ENCODE results near the gene VSTM4. TPM values are rescaled to one million over a fixed set of nuclear protein-coding genes. Genes with fewer than 3 reads are reported as not detected.

The VSTM4 gene
- total and polyA plus RNA-seq, 4 donors, result 1.0 to 3.1 (median 2.0) TPM

DNA sequence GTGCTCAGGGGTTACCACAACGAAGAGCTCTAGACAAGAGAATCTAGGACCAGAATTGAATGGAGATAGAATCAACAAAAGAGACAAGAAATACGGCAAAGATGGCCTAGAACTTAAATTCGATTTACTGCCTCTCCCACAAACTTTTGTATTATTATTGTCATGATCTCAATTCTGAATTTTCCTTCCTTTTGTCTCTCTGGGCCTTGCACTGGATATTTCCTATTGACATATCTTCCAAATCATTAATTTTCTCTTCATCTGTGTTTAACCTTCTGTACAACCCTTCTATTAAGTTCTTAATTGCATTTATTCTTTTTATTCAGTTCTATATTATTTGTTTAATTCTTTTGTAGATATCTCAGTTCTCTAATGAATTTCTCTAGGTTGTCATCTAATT is 28.4 kb downstream of the VSTM4 start:
- 90% methylated on average over 3 of the region's 3 CpGs for WGBS
- Histone ChIP-seq H3K4me1 (ENCODE audit: control insufficient read depth in 4 of 4, insufficient read depth in 4 of 4, low read length in 3 of 4) (peaks cover 4 to 20% (median 13%) of the 10 kb centered on the region in 4 donors), H3K9ac (ENCODE audit: low read depth in 1 of 2, low read length in 2 of 2) (no peak overlapping the region), H3K9me3 (ENCODE audit: control insufficient read depth in 4 of 4, low read length in 3 of 4) (peaks cover 0 to 3% (median 0%) of the 10 kb centered on the region in 4 donors), H3K27ac (ENCODE audit: low read depth in 1 of 2, low read length in 2 of 2) (no peak overlapping the region), H3K4me3 (ENCODE audit: low read depth in 1 of 3, low read length in 3 of 3) (no peak overlapping the region), H3K36me3 (ENCODE audit: control insufficient read depth in 4 of 4, insufficient read depth in 3 of 4, low read depth in 1 of 4, low read length in 3 of 4) (no peaks in the 10 kb centered on the region), H3K27me3 (ENCODE audit: control insufficient read depth in 4 of 4, insufficient read depth in 4 of 4, low read length in 3 of 4) (no peaks in the 10 kb centered on the region)
- DNase-seq (ENCODE audit: low spot score), result no peak
- TF ChIP-seq YY1 (IDR thresholded peaks at IDR 0.05) (no peak), RAD21 (IDR thresholded peaks at IDR 0.05) (no peak), HNF4G (IDR thresholded peaks at IDR 0.05) (no peak), FOXA1 (IDR thresholded peaks at IDR 0.05) (no peak), FOXA2 (IDR thresholded peaks at IDR 0.05) (no peak), SP1 (IDR thresholded peaks at IDR 0.05) (no peak), TAF1 (conservative IDR thresholded peaks at IDR 0.05) (no peak), NR2F2 (IDR thresholded peaks at IDR 0.05) (no peak), EGR1 (IDR thresholded peaks at IDR 0.05; ENCODE audit: low read depth in 2 of 2) (no peak), JUND (IDR thresholded peaks at IDR 0.05) (no peak), GABPA (IDR thresholded peaks at IDR 0.05 in 1 of 2, conservative IDR thresholded peaks at IDR 0.05 in 1 of 2) (no peak), RXRA (IDR thresholded peaks at IDR 0.05) (no peak), HNF4A (conservative IDR thresholded peaks at IDR 0.05) (no peak)
- TF ChIP-seq, protein P1, sequence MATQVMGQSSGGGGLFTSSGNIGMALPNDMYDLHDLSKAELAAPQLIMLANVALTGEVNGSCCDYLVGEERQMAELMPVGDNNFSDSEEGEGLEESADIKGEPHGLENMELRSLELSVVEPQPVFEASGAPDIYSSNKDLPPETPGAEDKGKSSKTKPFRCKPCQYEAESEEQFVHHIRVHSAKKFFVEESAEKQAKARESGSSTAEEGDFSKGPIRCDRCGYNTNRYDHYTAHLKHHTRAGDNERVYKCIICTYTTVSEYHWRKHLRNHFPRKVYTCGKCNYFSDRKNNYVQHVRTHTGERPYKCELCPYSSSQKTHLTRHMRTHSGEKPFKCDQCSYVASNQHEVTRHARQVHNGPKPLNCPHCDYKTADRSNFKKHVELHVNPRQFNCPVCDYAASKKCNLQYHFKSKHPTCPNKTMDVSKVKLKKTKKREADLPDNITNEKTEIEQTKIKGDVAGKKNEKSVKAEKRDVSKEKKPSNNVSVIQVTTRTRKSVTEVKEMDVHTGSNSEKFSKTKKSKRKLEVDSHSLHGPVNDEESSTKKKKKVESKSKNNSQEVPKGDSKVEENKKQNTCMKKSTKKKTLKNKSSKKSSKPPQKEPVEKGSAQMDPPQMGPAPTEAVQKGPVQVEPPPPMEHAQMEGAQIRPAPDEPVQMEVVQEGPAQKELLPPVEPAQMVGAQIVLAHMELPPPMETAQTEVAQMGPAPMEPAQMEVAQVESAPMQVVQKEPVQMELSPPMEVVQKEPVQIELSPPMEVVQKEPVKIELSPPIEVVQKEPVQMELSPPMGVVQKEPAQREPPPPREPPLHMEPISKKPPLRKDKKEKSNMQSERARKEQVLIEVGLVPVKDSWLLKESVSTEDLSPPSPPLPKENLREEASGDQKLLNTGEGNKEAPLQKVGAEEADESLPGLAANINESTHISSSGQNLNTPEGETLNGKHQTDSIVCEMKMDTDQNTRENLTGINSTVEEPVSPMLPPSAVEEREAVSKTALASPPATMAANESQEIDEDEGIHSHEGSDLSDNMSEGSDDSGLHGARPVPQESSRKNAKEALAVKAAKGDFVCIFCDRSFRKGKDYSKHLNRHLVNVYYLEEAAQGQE (IDR thresholded peaks at IDR 0.05), result no peak
- TF ChIP-seq, protein P2, sequence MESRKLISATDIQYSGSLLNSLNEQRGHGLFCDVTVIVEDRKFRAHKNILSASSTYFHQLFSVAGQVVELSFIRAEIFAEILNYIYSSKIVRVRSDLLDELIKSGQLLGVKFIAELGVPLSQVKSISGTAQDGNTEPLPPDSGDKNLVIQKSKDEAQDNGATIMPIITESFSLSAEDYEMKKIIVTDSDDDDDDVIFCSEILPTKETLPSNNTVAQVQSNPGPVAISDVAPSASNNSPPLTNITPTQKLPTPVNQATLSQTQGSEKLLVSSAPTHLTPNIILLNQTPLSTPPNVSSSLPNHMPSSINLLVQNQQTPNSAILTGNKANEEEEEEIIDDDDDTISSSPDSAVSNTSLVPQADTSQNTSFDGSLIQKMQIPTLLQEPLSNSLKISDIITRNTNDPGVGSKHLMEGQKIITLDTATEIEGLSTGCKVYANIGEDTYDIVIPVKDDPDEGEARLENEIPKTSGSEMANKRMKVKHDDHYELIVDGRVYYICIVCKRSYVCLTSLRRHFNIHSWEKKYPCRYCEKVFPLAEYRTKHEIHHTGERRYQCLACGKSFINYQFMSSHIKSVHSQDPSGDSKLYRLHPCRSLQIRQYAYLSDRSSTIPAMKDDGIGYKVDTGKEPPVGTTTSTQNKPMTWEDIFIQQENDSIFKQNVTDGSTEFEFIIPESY (IDR thresholded peaks at IDR 0.05), result no peak
- TF ChIP-seq, protein P3, sequence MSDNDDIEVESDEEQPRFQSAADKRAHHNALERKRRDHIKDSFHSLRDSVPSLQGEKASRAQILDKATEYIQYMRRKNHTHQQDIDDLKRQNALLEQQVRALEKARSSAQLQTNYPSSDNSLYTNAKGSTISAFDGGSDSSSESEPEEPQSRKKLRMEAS (IDR thresholded peaks at IDR 0.05), result no peak
- TF ChIP-seq, protein P4, sequence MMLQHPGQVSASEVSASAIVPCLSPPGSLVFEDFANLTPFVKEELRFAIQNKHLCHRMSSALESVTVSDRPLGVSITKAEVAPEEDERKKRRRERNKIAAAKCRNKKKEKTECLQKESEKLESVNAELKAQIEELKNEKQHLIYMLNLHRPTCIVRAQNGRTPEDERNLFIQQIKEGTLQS (IDR thresholded peaks at IDR 0.05), result no peak
- TF ChIP-seq, protein P5, sequence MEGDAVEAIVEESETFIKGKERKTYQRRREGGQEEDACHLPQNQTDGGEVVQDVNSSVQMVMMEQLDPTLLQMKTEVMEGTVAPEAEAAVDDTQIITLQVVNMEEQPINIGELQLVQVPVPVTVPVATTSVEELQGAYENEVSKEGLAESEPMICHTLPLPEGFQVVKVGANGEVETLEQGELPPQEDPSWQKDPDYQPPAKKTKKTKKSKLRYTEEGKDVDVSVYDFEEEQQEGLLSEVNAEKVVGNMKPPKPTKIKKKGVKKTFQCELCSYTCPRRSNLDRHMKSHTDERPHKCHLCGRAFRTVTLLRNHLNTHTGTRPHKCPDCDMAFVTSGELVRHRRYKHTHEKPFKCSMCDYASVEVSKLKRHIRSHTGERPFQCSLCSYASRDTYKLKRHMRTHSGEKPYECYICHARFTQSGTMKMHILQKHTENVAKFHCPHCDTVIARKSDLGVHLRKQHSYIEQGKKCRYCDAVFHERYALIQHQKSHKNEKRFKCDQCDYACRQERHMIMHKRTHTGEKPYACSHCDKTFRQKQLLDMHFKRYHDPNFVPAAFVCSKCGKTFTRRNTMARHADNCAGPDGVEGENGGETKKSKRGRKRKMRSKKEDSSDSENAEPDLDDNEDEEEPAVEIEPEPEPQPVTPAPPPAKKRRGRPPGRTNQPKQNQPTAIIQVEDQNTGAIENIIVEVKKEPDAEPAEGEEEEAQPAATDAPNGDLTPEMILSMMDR (IDR thresholded peaks at IDR 0.05; ENCODE audit: low read depth, low read length, missing input control), result no peak

Data from liver (tissue), 9 donors.